GM10266 (cell line): ENCODE measurements around the gene F2RL3.
"Not testable (repeated sequence)": the region's sequence is repeated elsewhere in the genome, so short reads cannot be mapped to it uniquely, and the experiment has no call there.

ENCODE experiments used
- DNase-seq: peaks from one replicate; pipeline ENCODE4 v3.0.0; 2012; ENCODE audit errors: extremely low spot score
- CTCF ChIP-seq: IDR thresholded peaks from 2 replicates; pipeline ENCODE4 v1.5.1; 2012; ENCODE audit warnings: mild to moderate bottlenecking, low read depth; ENCODE audit not compliant: control insufficient read depth, insufficient read depth; ENCODE audit errors: missing control alignments

F2RL3 gene

DNA sequence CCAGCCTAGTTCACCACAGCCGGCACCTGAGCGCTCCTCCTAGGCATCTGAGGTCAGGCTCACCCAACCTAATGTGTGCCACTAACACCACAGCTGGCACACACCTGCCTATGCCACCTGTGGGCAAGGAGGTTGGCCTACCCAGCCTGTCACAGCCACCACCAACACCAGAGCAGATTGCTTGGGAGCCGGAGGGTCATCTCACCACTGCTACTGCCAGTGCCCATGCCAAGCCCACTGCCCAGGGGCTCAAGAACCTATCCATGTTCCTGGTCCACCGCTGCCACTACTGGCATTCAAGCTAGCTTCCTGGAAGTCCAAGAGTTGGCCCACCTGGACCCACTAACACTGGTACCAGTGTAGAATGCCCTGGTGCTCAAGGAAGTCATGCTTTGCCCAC lies 42.5 kb downstream of the F2RL3 start:
- no peak for DNase-seq
- TF ChIP-seq CTCF, result no peak

- no peak for TF ChIP-seq CTCF
- no peak for DNase-seq
Measured at GRCh38 chr19:16934489-16934888, 45.7 kb downstream of the F2RL3 start.

DNA sequence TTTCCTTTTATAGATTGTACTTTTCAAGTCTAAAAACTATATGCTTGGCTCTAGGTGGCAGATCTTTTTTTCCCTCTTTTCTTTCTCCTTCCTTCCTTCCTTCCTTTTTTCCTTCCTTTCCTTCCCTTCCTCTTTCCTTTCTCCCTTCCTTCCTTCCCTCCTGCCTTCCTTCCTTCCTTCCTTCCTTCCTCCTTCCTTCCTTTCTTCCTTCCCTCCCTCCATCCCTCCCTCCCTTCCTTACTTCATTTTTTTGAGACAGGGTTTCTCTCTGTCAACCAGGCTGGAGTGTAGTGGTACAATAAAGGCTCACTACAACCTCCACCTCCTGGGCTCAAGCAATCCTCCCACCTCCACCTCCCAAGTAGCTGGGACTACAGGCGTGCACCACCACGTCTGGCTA lies 48.1 kb downstream of the F2RL3 start:
- no peak for TF ChIP-seq CTCF
- no peak for DNase-seq

GRCh38 chr19:16937796-16938195 lies 49.0 kb downstream of the F2RL3 start:
- not testable (repeated sequence) for DNase-seq

DNA sequence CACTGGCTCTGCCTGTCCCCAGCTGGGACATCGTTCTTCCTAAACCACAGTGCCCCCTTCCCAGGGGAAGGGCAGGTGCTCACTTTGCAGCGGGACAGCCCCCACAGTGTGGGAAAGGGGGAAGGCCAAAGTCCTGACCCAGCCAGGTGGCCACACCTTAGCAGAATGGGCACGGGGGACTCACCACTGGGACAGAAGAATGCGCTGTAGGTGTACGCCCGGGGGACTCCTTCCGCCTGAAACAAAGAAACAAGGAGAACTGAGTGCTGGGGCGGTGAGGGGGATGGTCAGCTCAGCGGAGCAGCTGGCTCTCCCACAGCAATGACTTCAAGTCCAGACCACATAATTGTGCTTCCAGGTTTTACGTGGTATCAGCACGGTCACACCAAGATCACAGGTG lies 49.4 kb downstream of the F2RL3 start:
- TF ChIP-seq CTCF, result no peak
- DNase-seq, result no peak

- DNase-seq, result not testable (repeated sequence)
Measured at GRCh38 chr19:16940063-16940462, 51.3 kb downstream of the F2RL3 start.

- no peak for TF ChIP-seq CTCF
- DNase-seq, result no peak
Measured at GRCh38 chr19:16940626-16941025, 51.8 kb downstream of the F2RL3 start.
